Neuron (in vitro differentiated cells): ENCODE results near the gene LST1.
A peak's percentile ranks its signal among the peaks of the same experiment; 100 is the strongest.

Experiments used
- H2AFZ ChIP-seq: one replicate; pipeline ENCODE4 v1.6.1; 2013; ENCODE audit warnings: low read depth, mild to moderate bottlenecking, inconsistent platforms, low read length, moderate library complexity
- H3K27me3 ChIP-seq: one replicate; pipeline ENCODE4 v1.6.1; 2013; ENCODE audit warnings: low read length; ENCODE audit not compliant: insufficient read depth
- H3K36me3 ChIP-seq: one replicate; pipeline ENCODE4 v1.6.1; 2013; ENCODE audit warnings: low read length; ENCODE audit not compliant: insufficient read depth
- H3K4me1 ChIP-seq: one replicate; pipeline ENCODE4 v1.6.1; 2013; ENCODE audit warnings: low read length; ENCODE audit not compliant: insufficient read depth
- H3K4me3 ChIP-seq: 2 replicates; pipeline ENCODE4 v1.5.1; 2013; ENCODE audit warnings: mild to moderate bottlenecking, low read length, moderate library complexity
- H3K9me3 ChIP-seq: one replicate; pipeline ENCODE4 v1.6.1; 2013; ENCODE audit warnings: low read length

The LST1 gene

DNA sequence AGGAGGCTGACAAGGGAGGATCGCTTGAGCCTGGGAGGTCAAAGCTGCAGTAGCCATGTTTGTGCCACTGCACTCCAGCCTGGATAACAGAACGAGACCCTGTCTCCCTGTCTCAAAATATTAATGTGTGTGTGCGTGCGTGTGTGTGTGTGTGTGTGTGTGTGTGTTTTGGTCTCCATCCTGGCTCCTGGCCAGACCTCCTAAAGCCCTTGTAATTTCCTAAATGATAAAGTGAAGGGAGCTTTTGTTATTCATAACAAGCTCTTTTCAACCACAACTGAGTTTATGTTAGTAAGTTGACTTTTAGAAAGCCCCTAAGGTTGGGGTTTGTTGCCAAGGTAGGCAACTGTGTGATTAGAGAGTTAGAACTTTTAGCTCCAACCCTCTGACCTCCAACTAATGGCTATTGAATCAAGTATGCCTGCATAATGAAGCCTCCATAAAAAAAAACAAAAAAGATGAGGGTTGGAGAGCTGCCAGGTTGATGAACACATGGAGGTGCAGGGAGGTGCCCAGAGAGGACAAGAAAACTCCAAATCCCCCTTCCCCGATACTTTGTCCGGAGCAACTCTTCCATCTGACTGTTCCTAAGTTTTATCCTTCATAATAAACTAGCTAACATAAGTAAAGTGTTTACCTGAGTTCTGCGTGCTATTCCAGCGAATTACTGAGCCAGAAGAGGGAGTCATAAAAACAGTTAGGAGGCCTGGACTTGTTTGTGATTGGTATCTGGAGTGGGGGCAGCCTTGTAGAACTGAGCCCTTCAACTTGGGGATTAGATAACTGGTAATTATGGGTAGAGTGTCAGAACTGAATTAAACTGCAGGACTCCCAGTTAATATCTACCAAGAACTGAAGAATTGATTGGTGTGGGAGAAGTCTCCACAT, 23.7 kb downstream of the LST1 start:
- H2AFZ ChIP-seq, result no peak overlapping the region
- H3K4me1 ChIP-seq, result no peaks in the 10 kb centered on the region
- H3K27me3 ChIP-seq, result no peaks in the 10 kb centered on the region
- H3K36me3 ChIP-seq, result no peaks in the 10 kb centered on the region
- H3K4me3 ChIP-seq, result no peak overlapping the region
- H3K9me3 ChIP-seq, result no peaks in the 10 kb centered on the region

DNA sequence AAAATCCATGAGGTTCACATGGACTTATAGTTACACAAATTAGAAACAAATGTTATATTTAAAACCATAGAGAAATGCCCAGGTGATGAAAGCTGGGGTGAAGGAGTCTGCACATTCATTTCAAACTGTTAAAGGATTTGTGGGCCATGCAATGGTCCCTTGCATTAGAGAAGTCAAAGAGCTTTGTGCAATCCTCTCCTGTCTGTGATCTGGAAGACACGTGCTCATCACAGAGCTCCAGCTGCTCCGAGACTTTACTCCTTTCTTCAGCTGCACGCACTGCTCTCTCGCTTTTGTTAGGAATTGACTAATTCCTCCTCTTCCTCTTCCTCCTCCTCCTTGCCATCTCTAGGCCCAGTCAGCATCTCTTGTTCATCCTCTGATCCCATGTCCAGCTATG, 24.9 kb downstream of the LST1 start:
- no peak overlapping the region for H2AFZ ChIP-seq
- H3K36me3 ChIP-seq, result no peaks in the 10 kb centered on the region
- no peaks in the 10 kb centered on the region for H3K9me3 ChIP-seq
- no peak overlapping the region for H3K4me3 ChIP-seq
- H3K4me1 ChIP-seq, result no peaks in the 10 kb centered on the region
- no peaks in the 10 kb centered on the region for H3K27me3 ChIP-seq

DNA sequence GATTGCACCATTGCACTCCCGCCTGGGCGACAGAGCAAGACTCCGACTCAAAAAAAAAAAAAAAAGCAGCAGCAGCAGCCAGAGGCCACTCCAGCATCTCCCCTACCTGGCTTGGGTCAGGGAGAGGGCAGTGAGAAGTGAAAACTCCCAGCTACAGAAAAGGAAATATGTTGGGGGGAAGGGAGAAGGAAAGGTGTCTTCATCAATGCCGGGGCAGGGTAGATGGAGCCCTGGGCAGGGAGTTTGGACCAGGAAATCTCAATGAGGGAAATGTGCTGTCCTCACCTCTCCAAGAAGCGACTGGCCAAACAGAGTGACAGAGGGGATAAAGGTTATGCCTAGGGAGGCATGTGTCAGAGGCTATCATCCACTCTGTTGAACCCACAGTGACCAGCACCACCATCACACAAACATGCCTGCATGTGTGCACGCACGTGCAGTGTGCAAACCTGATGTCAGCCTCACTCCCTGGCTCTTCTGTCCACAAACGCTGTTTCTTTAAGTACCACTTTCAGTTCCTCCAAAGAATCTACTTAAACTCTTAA, 28.1 kb downstream of the LST1 start:
- H3K9me3 ChIP-seq, result no peaks in the 10 kb centered on the region
- no peaks in the 10 kb centered on the region for H3K4me1 ChIP-seq
- H2AFZ ChIP-seq, result no peak overlapping the region
- H3K4me3 ChIP-seq, result no peak overlapping the region
- no peaks in the 10 kb centered on the region for H3K27me3 ChIP-seq
- no peaks in the 10 kb centered on the region for H3K36me3 ChIP-seq

DNA sequence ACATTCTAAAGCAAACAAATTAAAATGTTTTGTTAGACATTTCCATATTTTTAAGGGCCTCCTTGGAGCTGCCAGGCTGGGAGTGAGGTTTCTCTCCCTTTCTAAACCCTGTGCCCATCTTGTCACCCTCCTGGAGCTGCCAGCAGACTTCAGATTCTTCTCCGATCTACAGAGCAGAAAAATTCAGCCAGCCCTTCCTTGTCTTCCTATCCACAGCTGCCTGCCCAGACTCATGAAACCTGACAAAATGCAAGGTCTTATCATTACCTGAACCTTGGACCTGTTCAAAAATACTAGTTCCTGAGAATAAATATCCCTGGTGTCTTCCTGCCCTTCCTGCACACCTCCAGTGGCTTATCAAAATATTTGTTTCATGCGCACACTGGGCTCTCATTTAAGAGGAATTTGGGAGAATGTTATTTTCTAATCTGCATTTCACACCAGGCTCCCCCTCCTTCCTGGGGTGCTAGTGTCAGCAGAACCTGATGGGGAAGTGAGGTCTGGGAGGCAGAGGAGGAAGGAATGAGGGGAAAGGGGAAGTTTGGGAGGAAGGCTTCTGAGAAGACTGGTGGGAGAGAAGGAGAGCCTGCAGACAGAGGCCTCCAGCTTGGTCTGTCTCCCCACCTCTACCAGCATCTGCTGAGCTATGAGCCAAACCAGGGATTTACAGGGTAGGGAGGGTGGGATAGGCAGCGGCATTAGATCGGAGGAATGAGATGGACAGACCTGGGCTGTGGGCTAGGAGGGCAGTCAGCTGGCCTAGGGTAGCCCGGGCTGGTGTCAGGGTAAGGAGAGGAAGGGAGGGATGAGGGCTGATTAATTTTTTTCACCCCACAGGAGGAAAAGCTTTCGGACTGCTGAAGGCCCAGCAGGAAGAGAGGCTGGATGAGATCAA, 28.9 kb downstream of the LST1 start, which contains the start of gene AIF1:
Gene AIF1 (plus strand): TSS at position 551 of the 895 bp plus-strand sequence. CDS start 96 bp downstream, at position 647.
- no peaks in the 10 kb centered on the region for H3K9me3 ChIP-seq
- H3K4me3 ChIP-seq, result no peak within 1 kb of the TSS
- H2AFZ ChIP-seq, result no peak within 1 kb of the TSS
- no peaks in the 10 kb centered on the region for H3K27me3 ChIP-seq
- H3K36me3 ChIP-seq, result no peaks in the 10 kb centered on the region
- peaks cover 3% of the 10 kb centered on the region for H3K4me1 ChIP-seq

DNA sequence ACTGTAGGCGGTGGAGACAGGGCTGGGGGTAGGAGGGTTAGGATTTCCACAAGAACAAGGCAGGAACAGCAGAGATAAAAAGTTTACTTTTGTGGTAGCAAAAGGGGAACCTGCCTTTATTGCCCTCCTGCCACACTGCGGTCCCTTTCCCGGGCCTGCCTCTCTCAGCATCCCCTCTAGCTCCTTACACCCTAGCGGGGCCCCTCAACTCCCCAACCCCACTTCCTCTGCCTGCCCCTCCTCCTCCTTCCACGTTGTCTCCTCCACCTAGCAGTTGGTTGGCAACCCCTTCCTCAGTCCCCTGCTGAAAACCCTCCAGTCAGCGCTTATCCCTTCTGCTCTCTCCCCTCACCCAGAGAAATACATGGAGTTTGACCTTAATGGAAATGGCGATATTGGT, 29.7 kb downstream of the LST1 start:
- H3K4me1 ChIP-seq, result peaks cover 3% of the 10 kb centered on the region
- H3K4me3 ChIP-seq, result no peak overlapping the region
- no peak overlapping the region for H2AFZ ChIP-seq
- H3K27me3 ChIP-seq, result no peaks in the 10 kb centered on the region
- no peaks in the 10 kb centered on the region for H3K36me3 ChIP-seq
- H3K9me3 ChIP-seq, result no peaks in the 10 kb centered on the region

DNA sequence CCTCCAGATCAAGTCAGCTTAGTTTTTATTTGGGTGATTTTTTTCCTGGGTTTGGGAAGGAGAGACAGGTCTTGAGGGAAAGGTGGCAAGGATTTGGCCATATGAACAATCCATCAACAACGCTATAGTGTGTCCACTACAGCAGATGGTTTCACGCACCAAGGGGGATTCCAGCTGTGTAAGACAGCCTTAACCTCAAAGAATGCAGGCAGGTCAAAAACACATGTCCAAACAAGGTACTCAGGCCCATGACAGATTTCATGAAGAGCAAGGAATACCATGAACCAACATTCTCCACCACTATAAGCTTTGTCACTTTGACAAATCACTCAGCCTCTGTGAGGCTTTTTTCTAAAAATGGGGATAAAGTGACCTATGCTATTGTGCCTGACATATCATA, 30.9 kb downstream of the LST1 start:
- no peaks in the 10 kb centered on the region for H3K27me3 ChIP-seq
- H3K4me3 ChIP-seq, result no peak overlapping the region
- H3K36me3 ChIP-seq, result peaks cover under 1% of the 10 kb centered on the region
- no peaks in the 10 kb centered on the region for H3K9me3 ChIP-seq
- no peak overlapping the region for H2AFZ ChIP-seq
- peaks cover 8% of the 10 kb centered on the region for H3K4me1 ChIP-seq

DNA sequence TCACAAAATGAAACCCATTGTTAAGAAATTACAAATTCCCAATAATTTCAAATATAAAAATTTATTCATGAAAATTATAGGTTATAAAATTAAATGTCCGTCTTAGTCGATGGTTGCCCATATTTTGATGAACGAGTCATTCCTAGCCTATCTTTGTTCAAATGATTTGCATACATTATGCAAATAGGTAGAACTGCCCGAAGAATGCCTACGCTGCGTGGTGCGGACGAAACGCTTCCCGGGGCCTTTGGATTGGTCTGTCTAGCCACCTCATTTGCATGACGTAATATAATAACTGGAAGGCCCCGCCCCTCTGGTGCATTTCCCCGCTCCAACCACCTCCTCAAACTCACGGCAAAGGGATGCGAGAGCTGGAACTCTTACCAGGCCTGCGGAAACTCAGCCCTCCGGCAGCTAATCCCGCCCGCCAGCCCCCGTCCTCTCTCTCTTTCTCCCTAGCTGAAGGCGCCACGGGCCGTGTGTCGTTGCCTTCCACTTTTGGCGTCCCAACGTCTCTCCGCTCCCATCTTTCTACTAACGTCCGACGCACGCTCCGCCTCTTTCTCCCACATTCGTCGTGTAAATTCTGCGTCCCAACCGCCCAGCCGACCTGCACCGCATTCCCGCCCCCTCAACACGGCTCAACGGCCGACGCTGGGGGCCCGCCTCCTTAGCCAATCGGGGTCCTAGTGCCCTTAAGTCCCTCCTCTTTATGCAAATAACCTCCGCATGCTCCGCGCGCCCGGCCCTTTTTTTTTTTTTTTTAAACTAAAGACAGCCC, 33.9 kb downstream of the LST1 start:
- peaks cover 18% of the 10 kb centered on the region for H3K4me1 ChIP-seq
- no peaks in the 10 kb centered on the region for H3K9me3 ChIP-seq
- peak overlapping the region; percentile 84 for H3K4me3 ChIP-seq
- no peaks in the 10 kb centered on the region for H3K27me3 ChIP-seq
- H2AFZ ChIP-seq, result no peak overlapping the region
- peaks cover 28% of the 10 kb centered on the region for H3K36me3 ChIP-seq

DNA sequence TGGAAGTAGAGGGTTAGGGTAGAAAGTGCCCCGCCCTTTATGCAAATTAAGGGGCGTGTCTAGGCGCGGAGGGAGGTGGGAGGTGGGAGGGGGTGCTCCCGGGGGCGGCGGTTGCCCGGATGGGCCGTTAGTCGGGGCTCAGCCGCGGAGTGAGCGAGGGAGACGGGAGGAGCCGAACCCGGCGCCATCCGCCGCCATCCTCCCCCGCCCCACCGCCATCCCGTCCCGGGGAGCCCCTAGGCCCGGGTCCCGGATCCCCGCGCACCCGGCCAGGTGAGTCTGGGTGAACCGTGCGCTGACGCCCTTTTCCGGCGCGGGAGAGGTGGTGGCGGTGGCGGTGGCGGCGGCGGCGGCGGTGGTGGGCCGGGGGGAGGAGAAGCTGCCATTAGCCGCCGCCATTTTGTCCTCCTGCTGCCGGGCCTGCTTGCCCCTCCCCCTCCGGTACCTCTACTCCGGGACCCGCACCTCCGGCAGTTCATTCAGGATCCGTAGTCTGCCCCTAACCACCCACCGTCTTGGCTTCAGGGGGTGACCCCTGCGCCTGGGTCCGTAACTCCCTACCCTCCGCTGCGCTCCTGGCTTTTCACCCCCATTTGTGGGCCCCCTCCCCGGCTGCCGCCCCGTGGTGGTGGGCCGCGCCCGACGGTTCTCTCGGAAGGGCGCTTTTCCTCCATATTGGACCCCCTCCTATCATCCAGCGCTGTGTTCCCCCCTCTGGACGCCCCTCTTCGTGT, 34.7 kb downstream of the LST1 start, which contains the start of gene PRRC2A:
Gene PRRC2A (plus strand): TSS at position 130 of the 734 bp plus-strand sequence. CDS start 2,075 bp downstream, outside the sequence.
- peak within 1 kb of the TSS; percentile 87 for H3K4me3 ChIP-seq
- H2AFZ ChIP-seq, result no peak within 1 kb of the TSS
- H3K36me3 ChIP-seq, result peaks cover 36% of the 10 kb centered on the region
- no peaks in the 10 kb centered on the region for H3K27me3 ChIP-seq
- no peaks in the 10 kb centered on the region for H3K9me3 ChIP-seq
- H3K4me1 ChIP-seq, result peaks cover 18% of the 10 kb centered on the region

DNA sequence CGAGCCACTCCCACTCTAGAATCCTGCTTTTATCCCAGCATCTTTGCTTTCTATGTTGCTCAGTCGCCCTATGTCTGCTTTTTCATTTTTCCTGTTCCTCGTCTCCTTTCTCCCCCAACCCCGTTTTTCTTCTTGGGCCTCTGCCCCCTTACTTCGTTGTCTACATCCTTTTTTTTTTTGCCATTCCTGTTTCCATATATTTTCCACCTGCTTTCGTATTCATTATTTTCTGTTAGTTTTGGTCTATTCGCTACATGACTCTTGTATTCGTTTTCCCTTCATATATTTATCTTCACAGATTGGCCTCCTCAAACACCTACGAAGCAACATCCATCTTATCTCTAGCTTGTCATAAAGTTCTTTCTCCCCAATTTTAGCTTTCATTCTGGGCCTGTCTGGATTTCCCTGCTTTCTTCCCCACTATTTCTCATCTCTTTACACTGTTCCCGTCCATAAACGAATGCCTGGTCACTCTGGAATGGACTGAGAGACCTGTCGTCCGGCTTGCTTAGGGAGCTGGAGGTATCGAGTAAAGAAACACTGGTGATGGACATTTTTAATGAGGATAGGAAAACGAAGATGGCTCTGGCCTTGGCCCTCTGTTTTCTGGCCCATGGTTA, 35.4 kb downstream of the LST1 start:
- peaks cover 42% of the 10 kb centered on the region for H3K36me3 ChIP-seq
- no peaks in the 10 kb centered on the region for H3K27me3 ChIP-seq
- peak overlapping the region; percentile 87 for H3K4me3 ChIP-seq
- no peak overlapping the region for H2AFZ ChIP-seq
- no peaks in the 10 kb centered on the region for H3K9me3 ChIP-seq
- peaks cover 18% of the 10 kb centered on the region for H3K4me1 ChIP-seq

DNA sequence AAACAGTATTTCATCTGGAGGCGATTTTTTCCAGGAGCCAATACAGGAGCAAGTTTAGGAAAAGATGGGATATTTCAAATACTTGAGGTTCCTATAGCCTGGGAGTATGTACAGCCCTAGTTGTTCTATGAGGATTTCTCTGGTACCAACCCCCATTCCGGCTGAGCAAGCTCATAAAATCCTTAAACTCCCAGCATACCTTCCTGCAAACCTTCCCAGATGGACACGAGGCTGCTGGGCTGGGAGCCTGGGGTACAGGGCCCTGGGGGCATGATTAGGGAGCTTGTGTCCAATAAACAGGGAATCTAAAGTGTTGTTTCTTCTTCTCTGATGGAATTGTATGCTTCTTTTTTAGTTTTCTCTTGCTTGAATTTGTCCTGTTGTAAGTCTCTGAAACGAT, 35.9 kb downstream of the LST1 start:
- Histone ChIP-seq H3K4me3 (peak overlapping the region; percentile 87), H3K27me3 (no peaks in the 10 kb centered on the region), H3K36me3 (peaks cover 48% of the 10 kb centered on the region), H2AFZ (no peak overlapping the region), H3K9me3 (no peaks in the 10 kb centered on the region), H3K4me1 (peaks cover 18% of the 10 kb centered on the region)

DNA sequence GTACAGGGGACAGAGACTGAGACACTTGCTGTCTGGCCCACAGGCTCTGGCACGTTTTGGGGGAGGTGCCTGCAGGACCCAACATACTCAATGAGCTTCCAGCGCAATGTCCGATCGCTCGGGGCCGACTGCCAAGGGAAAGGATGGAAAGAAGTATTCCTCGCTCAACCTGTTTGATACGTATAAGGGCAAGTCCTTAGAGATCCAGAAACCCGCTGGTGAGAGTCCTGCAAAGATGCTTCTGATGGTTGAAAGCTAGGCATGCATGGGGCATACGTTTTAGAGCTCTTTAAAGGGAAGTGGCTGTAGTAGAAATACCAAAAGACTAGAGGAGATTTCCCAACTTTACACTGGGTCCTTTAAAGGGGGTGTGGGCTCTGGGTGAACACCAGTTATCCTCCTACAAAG, 36.6 kb downstream of the LST1 start:
- Histone ChIP-seq H2AFZ (no peak overlapping the region), H3K36me3 (peaks cover 55% of the 10 kb centered on the region), H3K4me3 (peak overlapping the region; percentile 87)

More for the DNA sequence above, 36.6 kb downstream of the LST1 start:
- no peaks in the 10 kb centered on the region for H3K27me3 ChIP-seq
- peaks cover 18% of the 10 kb centered on the region for H3K4me1 ChIP-seq
- no peaks in the 10 kb centered on the region for H3K9me3 ChIP-seq
